Esophagus (tissue), 2 donors: ENCODE measurements around the gene TTC17. TPM values are rescaled to one million over a fixed set of nuclear protein-coding genes. Genes with fewer than 3 reads are reported as not detected.
"Not testable (repeated sequence)": the region's sequence is repeated elsewhere in the genome, so short reads cannot be mapped to it uniquely, and the experiment has no call there.

Source experiments
- H3K27ac ChIP-seq, 2 donors: one replicate each; pipeline ENCODE4 v1.5.1; 2013; ENCODE audit warnings: low read depth in 2 of 2, mild to moderate bottlenecking in 2 of 2, inconsistent platforms in 1 of 2, low read length in 1 of 2, moderate library complexity in 1 of 2
- H3K27me3 ChIP-seq, 2 donors: one replicate each; pipeline ENCODE4 v1.6.1; 2013; ENCODE audit warnings: low read length in 2 of 2, control low read depth in 1 of 2, mild to moderate bottlenecking in 1 of 2; ENCODE audit not compliant: insufficient read depth in 2 of 2, control insufficient read depth in 1 of 2
- H3K36me3 ChIP-seq, 2 donors: one replicate each; pipeline ENCODE4 v1.6.1; 2013; ENCODE audit warnings: low read length in 1 of 2; ENCODE audit not compliant: control insufficient read depth in 2 of 2, insufficient read depth in 2 of 2
- H3K4me1 ChIP-seq, 2 donors: one replicate each; pipeline ENCODE4 v1.6.1; 2013; ENCODE audit warnings: low read length in 1 of 2; ENCODE audit not compliant: control insufficient read depth in 2 of 2, insufficient read depth in 2 of 2
- H3K4me3 ChIP-seq, 2 donors: one replicate each; pipeline ENCODE4 v1.5.1; 2013; ENCODE audit warnings: low read length in 2 of 2, mild to moderate bottlenecking in 2 of 2, low read depth in 1 of 2, moderate library complexity in 1 of 2
- H3K9me3 ChIP-seq, 2 donors: one replicate each; pipeline ENCODE4 v1.6.1; 2013; ENCODE audit warnings: mild to moderate bottlenecking in 2 of 2, low read depth in 1 of 2, low read length in 1 of 2, moderate library complexity in 1 of 2; ENCODE audit not compliant: control insufficient read depth in 2 of 2, insufficient read depth in 1 of 2
- WGBS, 2 donors: extraction: QIAGEN DNeasy Blood & Tissue Kit; methylation state at CpG; one replicate each; pipeline ENCODE4 v1.1.7; 2013; 5-methylcytosine and 5-hydroxymethylcytosine counted together
- polyA plus RNA-seq, 2 donors: library from polyadenylated mRNA; stranded (reverse); fragments of 200-250 nt; gene quantifications; one replicate each; pipeline ENCODE4 v1.2.3, GENCODE V29; 2013
- donor health status: healthy with polysubstance abuse.
- donor health status: Bipolar disorder and iron deficiency.

The TTC17 gene
- polyA plus RNA-seq, 2 donors = 20.1 to 32.7 TPM

DNA sequence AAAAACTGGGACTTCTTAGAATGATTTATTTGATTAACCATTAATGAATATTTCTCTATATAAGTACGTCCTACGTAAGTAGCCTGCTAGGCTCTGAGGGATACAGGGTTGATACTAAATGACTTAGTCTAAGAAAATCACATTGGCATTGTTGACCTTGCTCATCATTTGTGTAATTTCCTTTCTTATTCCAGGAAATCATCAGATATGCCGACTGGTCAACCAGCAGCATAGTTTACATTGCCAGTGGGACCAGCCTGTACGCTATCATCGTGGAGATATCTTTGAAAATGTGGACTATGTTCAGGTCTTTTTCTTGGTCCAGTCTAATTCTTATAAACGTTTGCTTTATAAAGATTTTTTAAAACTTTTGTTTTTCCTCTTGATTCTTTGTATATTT lies 42.5 kb downstream of the TTC17 start:
- Histone ChIP-seq H3K4me1 (no peaks in the 10 kb centered on the region), H3K27me3 (no peaks in the 10 kb centered on the region), H3K36me3 (peaks cover 0 to 5% of the 10 kb centered on the region in 2 donors), H3K9me3 (no peaks in the 10 kb centered on the region), H3K27ac (no peak overlapping the region), H3K4me3 (no peak overlapping the region)
- WGBS, 2 donors = 94 to 96% methylated on average over 6 of the region's 6 CpGs

DNA sequence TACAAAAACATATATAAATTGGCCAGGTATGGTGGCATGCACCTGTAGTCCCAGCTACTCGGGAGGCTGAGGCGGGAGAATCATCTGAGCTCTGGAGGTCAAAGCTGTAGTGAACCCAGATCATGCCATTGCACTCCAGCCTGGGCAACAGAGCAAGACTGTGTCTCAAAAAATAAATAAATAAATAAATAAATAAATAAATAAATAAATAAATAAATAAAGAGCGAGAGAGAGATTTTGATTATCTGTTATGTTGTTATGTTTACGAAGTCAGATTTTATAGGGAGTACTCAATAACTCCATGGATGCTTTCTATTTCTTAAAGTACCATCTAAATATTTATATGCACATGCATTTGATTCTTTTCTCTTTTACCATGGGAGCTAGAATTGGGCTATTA lies 43.1 kb downstream of the TTC17 start:
- H3K9me3 ChIP-seq, H3K27ac ChIP-seq, H3K4me1 ChIP-seq, H3K27me3 ChIP-seq, H3K36me3 ChIP-seq, H3K4me3 ChIP-seq: not testable (repeated sequence)
- WGBS, 2 donors = 95 to 98% methylated on average over 4 of the region's 4 CpGs

DNA sequence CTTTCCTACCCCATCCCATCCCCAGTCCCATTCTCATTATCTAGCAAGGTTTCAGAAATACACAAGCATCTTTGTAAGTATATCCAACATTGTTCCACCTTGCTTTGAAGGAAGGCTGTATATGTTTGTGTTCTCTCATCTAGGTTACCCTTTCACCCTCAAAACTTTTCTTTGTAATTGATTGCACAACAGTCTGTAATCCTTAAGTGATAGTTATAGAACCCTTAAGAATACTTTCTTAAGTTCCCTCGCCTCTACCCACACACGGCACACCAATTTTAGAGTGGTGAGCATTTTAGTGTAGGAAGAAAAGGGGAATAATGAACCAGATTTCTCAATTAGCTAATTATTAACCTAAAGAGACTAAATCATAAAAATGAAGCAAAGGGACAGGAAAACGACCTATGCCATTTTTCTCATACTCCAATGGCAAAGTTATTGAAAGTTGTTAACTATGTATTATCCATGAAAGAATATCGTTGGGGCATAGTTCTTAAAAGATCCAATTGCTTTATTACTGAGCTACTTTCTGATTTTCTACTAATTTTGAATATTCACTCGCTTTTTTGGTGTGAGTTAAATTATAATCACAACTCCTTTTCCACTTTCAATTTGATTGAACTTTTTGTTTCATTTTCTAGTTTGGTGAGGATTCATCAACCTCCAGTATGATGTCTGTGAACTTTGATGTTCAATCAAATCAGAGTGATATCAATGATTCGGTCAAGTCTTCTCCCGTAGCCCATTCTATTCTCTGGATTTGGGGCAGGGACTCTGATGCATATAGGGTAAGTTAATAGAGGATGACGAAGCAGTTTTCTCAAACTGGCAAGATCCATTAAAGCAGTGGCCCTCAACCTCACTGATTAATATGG lies 44.9 kb downstream of the TTC17 start:
- no peaks in the 10 kb centered on the region for H3K9me3 ChIP-seq
- H3K27ac ChIP-seq = no peak overlapping the region
- H3K4me1 ChIP-seq = no peaks in the 10 kb centered on the region
- no peaks in the 10 kb centered on the region for H3K27me3 ChIP-seq
- 90 to 91% methylated on average over 8 of the region's 8 CpGs for WGBS, 2 donors
- peaks cover 0 to 4% of the 10 kb centered on the region in 2 donors for H3K36me3 ChIP-seq
- no peak overlapping the region for H3K4me3 ChIP-seq

DNA sequence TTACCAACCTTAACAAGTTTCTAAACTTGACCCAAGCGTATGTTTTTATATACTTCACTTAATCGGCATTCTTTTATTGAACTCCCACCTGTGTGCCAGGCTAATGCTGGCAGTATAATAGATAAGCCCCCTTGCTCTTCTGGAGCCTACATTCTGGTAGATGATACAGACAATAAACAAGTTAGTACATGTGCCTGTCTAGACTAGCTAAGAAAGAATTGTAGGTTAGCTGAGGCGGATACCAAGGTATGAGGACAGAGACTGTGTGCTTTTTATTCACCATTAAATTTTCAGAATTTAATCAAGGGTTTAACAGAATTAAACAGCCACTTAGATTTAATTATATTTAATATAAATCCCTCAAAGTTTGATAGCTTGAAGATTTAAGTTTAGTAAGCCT lies 45.7 kb downstream of the TTC17 start:
- H3K27ac ChIP-seq = no peak overlapping the region
- H3K4me1 ChIP-seq = no peaks in the 10 kb centered on the region
- H3K4me3 ChIP-seq = no peak overlapping the region
- H3K36me3 ChIP-seq = peaks cover 0 to 4% of the 10 kb centered on the region in 2 donors
- H3K9me3 ChIP-seq = no peaks in the 10 kb centered on the region
- WGBS, 2 donors = 88 to 91% methylated on average over 3 of the region's 3 CpGs
- no peaks in the 10 kb centered on the region for H3K27me3 ChIP-seq

DNA sequence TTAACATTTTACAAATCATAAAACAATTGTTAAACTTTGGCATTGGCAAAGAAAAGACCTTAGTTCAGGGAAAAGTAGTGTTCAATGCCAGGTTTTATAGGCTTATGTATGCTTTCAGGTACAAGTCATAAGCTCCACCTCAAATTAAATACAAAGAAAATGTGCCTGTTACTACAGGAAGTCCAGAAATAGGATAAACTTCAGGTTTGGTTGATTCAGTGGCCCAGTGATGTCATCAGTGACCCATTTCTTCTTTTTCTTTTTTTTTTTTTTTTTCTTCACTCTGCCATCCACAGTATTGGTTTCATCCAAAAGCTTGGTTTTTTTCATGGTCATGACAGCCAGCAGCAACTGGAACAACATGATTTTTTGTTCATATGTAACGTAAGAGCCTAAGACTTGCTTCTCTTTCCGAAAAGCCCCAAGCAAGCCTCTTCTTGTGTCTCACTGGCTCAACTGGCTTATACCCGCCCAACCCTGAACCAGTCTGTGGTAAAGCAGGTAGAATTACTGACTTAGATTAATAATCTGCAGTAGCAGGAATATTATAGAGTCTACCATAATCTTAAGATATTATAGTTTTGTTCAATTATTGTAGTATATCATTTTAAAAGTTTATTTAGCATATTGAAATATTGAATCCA lies 46.2 kb downstream of the TTC17 start:
- peaks cover 0 to 4% of the 10 kb centered on the region in 2 donors for H3K36me3 ChIP-seq
- H3K27me3 ChIP-seq = no peaks in the 10 kb centered on the region
- peak overlapping the region; percentile 22 to 24 for H3K27ac ChIP-seq
- H3K4me1 ChIP-seq = no peaks in the 10 kb centered on the region
- no peaks in the 10 kb centered on the region for H3K9me3 ChIP-seq
- no peak overlapping the region for H3K4me3 ChIP-seq
- 80 to 82% methylated on average over 3 of the region's 3 CpGs for WGBS, 2 donors

DNA sequence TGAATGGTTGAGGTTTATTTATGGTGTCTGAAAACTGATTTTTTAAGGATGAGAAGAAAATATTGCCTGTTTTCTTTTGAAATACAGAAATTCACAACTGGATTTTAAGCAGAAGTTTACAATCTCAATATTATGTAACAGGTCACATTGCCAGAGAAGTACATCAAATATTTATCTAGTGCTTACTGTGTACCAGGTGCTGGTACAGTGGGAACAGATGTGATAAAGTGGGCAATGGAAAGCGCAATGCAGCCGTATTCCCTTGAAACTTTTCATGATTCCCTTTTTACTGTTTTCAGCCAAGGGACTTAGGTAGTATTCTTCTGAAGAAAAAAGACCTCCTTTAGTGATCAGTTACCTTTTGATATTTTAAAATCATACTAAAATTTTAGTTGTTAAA lies 49.6 kb downstream of the TTC17 start:
- peaks cover 0 to 2% of the 10 kb centered on the region in 2 donors for H3K36me3 ChIP-seq
- H3K27ac ChIP-seq = no peak overlapping the region
- H3K9me3 ChIP-seq = no peaks in the 10 kb centered on the region
- H3K27me3 ChIP-seq = no peaks in the 10 kb centered on the region
- 78 to 97% methylated on average over 2 of the region's 2 CpGs for WGBS, 2 donors
- H3K4me1 ChIP-seq = no peaks in the 10 kb centered on the region
- no peak overlapping the region for H3K4me3 ChIP-seq

DNA sequence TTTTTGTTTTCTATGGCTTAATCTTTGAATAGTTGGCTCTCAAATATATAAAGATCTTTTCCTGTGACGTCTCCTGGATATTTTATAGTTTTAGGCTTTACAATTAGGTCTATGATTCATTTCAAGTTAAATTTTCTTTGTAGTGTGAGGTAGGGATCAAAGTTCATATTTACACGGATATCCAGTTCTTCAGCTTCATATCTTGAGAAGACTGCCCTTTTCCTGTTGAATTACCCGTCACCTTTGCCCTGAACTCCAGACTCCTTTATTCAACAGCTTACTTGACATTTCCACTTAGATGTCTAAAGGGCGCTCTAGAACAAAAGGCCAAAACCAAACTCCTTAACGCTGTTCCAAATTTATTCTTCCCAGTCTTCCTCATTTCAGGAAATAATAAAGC lies 51.7 kb downstream of the TTC17 start:
- H3K27me3 ChIP-seq = no peaks in the 10 kb centered on the region
- no peak overlapping the region for H3K4me3 ChIP-seq
- no peak overlapping the region for H3K27ac ChIP-seq
- H3K4me1 ChIP-seq = no peaks in the 10 kb centered on the region
- H3K9me3 ChIP-seq = no peaks in the 10 kb centered on the region
- 56 to 75% methylated on average over 5 of the region's 5 CpGs for WGBS, 2 donors
- H3K36me3 ChIP-seq = peaks cover 0 to 2% of the 10 kb centered on the region in 2 donors

DNA sequence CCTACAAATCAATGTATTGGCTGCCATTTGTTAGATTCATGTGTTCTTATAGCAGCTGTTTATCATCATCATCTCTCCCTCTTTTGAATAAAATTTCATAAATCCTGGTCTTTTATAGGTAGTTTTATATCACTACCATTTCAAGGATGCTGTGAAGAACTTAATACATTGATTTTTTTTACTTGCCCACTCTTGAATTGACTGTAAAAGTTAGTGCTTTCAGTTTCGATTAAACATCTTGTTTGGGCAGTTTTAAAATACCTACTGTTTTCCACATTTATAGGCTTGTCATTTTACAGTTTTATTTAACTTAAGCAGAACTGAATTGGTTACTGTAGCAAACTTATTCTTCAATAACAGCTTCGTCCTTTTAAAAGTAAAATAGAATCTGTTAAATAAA lies 59.5 kb downstream of the TTC17 start:
- H3K27me3 ChIP-seq = no peaks in the 10 kb centered on the region
- H3K9me3 ChIP-seq = no peaks in the 10 kb centered on the region
- no peaks in the 10 kb centered on the region for H3K36me3 ChIP-seq
- no peaks in the 10 kb centered on the region for H3K4me1 ChIP-seq
- no peak overlapping the region for H3K4me3 ChIP-seq
- H3K27ac ChIP-seq = no peak overlapping the region
- WGBS, 2 donors = 77 to 81% methylated on average over 2 of the region's 2 CpGs

DNA sequence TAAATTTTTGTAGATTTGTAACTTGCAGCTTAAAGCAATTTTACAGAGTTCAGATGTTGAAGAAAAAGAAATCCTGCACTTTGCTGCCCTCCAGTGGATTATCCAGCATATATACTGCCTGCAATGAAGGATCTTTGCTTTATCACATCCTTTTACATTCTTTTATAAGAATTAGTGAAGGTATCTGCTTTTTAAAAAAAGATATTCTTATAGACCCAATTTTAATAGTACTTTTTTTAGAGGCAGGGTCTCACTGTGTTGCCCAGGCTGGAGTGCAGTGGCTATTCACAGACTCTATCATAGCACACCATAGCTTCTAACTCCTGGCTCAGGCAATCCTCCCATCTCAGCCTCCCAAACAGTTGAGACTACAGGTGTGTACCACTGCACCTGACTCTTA lies 60.7 kb downstream of the TTC17 start:
- Histone ChIP-seq H3K36me3 (no peaks in the 10 kb centered on the region), H3K9me3 (no peaks in the 10 kb centered on the region)

DNA sequence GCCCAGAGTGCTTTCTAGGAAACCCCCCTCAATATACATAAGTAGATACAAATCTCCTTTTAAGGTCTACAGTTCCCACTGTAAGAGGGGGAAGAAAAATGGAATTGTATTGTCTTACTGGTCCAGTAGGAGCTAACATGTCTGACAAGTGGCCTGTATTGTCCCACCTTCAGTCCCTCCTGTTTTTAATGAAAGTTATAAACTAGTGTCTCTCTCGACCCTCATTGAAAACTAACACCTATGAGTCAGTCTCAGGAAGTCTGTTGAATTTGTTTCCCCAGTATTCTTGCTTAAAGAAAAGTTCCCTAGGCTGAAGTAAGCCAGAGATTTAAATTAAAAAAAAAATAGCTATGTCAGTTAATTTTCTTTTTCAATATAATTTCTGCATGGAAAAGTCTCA lies 69.3 kb downstream of the TTC17 start:
- WGBS, 2 donors = 71 to 72% methylated on average over 1 of the region's 1 CpG
- Histone ChIP-seq H3K27me3 (no peaks in the 10 kb centered on the region), H3K27ac (no peak overlapping the region), H3K4me3 (no peak overlapping the region), H3K36me3 (no peaks in the 10 kb centered on the region), H3K4me1 (no peaks in the 10 kb centered on the region), H3K9me3 (no peaks in the 10 kb centered on the region)

More for the DNA sequence above, 60.7 kb downstream of the TTC17 start:
- Histone ChIP-seq H3K27me3 (no peaks in the 10 kb centered on the region), H3K4me1 (no peaks in the 10 kb centered on the region), H3K4me3 (no peak overlapping the region), H3K27ac (no peak overlapping the region)
